Keratinocyte (primary cell): ENCODE measurements around the gene COG3.

ENCODE experiments used
- CTCF ChIP-seq, 3 experiments: IDR thresholded peaks in 1 of 3; conservative IDR thresholded peaks in 1 of 3; optimal IDR thresholded peaks in 1 of 3; 2 replicates in 2 of 3; 3 replicates in 1 of 3; pipeline versions ENCODE3 to v1.5.1; 2011; ENCODE audit warnings: low read length in 3 of 3, mild to moderate bottlenecking in 3 of 3, moderate library complexity in 2 of 3, control low read depth in 1 of 3, inconsistent platforms in 1 of 3; ENCODE audit not compliant: insufficient read depth in 2 of 3; ENCODE audit errors: extremely low read depth in 1 of 3
- EZH2 ChIP-seq: IDR thresholded peaks from one replicate; pipeline ENCODE4 v1.6.1; 2012; ENCODE audit warnings: inconsistent platforms, mild to moderate bottlenecking, low read length, moderate library complexity

GRCh38 chr13:45527699-45528462 lies 63.1 kb downstream of the COG3 start:
- no peak for TF ChIP-seq CTCF (optimal IDR thresholded peaks at IDR 0.05 in 1 of 3, IDR thresholded peaks at IDR 0.05 in 1 of 3, conservative IDR thresholded peaks at IDR 0.05 in 1 of 3; ENCODE audit: extremely low read depth in 1 of 3, insufficient read depth in 2 of 3, low read length in 3 of 3)
- no peak for TF ChIP-seq EZH2
